Thoracic aorta (tissue), 2 donors: Measurements from ENCODE around the gene SZT2. TPM values are rescaled to one million over a fixed set of nuclear protein-coding genes. Genes with fewer than 3 reads are reported as not detected.

ENCODE experiments used
- total RNA-seq, 2 donors: library from RNA; depleted of rRNA; stranded (reverse); fragments of >200 nt; gene quantifications; one replicate each; pipeline versions ENCODE4 v1.1.0 to v1.2.3, GENCODE V29; 2016

Gene SZT2
- total RNA-seq, 2 donors from 2014 or later, result 50.0 to 65.3 TPM

Other genes starting within 250 kb of the SZT2 start
- gene EBNA1BP2, start 217.6 kb upstream of the SZT2 start, total RNA-seq, result 10 to 100 TPM; 27.1 to 55.9 TPM
- under 1 TPM; 0.27 to 0.42 TPM for gene CFAP57, start 217.6 kb upstream of the SZT2 start, total RNA-seq
- gene TMEM125, start 119.9 kb upstream of the SZT2 start, total RNA-seq, result under 1 TPM in 1 of 2 donors, not detected in 1; 0.63 TPM
- gene C1orf210, start 104.3 kb upstream of the SZT2 start, total RNA-seq, result not detected
- 10 to 100 TPM; 23.7 to 25.7 TPM for gene TIE1, start 88.9 kb upstream of the SZT2 start, total RNA-seq
- gene MPL, start 52.1 kb upstream of the SZT2 start, total RNA-seq, result not detected
- gene CDC20, start 30.9 kb upstream of the SZT2 start, total RNA-seq, result under 1 TPM; 0.35 to 0.41 TPM
- 10 to 100 TPM; 36.3 to 40.8 TPM for gene ELOVL1, start 21.9 kb upstream of the SZT2 start, total RNA-seq
- 10 to 100 TPM; 33.8 to 52.7 TPM for gene MED8, start 99 bp upstream of the SZT2 start, total RNA-seq
- 10 to 100 TPM; 57.7 to 70.0 TPM for gene HYI, start 64.0 kb downstream of the SZT2 start, total RNA-seq
- 10 to 100 TPM; 43.9 to 55.1 TPM for gene PTPRF, start 141.0 kb downstream of the SZT2 start, total RNA-seq